Measurements from ENCODE around the gene ENTHD1. TPM values are rescaled to one million over a fixed set of nuclear protein-coding genes. Genes with fewer than 3 reads are reported as not detected.

The ENTHD1 gene
- total RNA-seq, 1 donor = not detected

- no peak for DNase-seq (ENCODE audit: low read depth)
- no peak for TF ChIP-seq CTCF (IDR thresholded peaks at IDR 0.05; ENCODE audit: insufficient read depth, low read length)
- H3K4me3 ChIP-seq (ENCODE audit: low read depth, low read length) = no peak overlapping the region
These were observed 193.8 kb downstream of the ENTHD1 start for GRCh38 chr22:39699631-39700360.

- DNase-seq (ENCODE audit: low read depth) = no peak
- TF ChIP-seq CTCF (IDR thresholded peaks at IDR 0.05; ENCODE audit: insufficient read depth, low read length) = no peak
- no peak overlapping the region for H3K4me3 ChIP-seq (ENCODE audit: low read depth, low read length)
These were observed 195.7 kb downstream of the ENTHD1 start for GRCh38 chr22:39697790-39698430.

GRCh38 chr22:39693943-39694500, 199.5 kb downstream of the ENTHD1 start:
- DNase-seq (ENCODE audit: low read depth) = no peak
- TF ChIP-seq CTCF (IDR thresholded peaks at IDR 0.05; ENCODE audit: insufficient read depth, low read length) = no peak
- H3K4me3 ChIP-seq (ENCODE audit: low read depth, low read length) = no peak overlapping the region

Small RNAs within 50 kb of the gene (small RNA-seq; reads per million reads assigned to genes)
- not detected for gene RN7SKP210

Other genes starting within 250 kb of the ENTHD1 start
- not detected in 2 replicates for gene GRAP2, start 7.3 kb upstream of the ENTHD1 start, total RNA-seq (ENCODE audit: low replicate concordance)
- not detected in 2 replicates for gene TMA7B, start 66.6 kb upstream of the ENTHD1 start, total RNA-seq (ENCODE audit: low replicate concordance)
- not detected in 2 replicates for gene FAM83F, start 101.2 kb upstream of the ENTHD1 start, total RNA-seq (ENCODE audit: low replicate concordance)

All from fibroblast of the aortic adventitia (primary cell).